GM19023 (cell line): ENCODE data around the gene CRIP2.

Experiments
- ATAC-seq: cut with Tn5 transposase; IDR thresholded peaks from one replicate; pipeline ENCODE4 v1.9.1; 2021; ENCODE audit warnings: mild to moderate bottlenecking, moderate library complexity; ENCODE audit not compliant: unreplicated experiment

Gene CRIP2

GRCh38 chr14:105476097-105476830 is 1.6 kb downstream of the CRIP2 start:
- ATAC-seq = no peak

- no peak for ATAC-seq
Measured at GRCh38 chr14:105476831-105477659, 2.4 kb downstream of the CRIP2 start.

- no peak for ATAC-seq
Measured at GRCh38 chr14:105477660-105478397, 3.2 kb downstream of the CRIP2 start.

- ATAC-seq = no peak
Measured at GRCh38 chr14:105478398-105479251, 4.0 kb downstream of the CRIP2 start.

- no peak for ATAC-seq
Measured at GRCh38 chr14:105479431-105480158, 5.0 kb downstream of the CRIP2 start.

- ATAC-seq = no peak
Measured at GRCh38 chr14:105480199-105480746, 5.7 kb downstream of the CRIP2 start.

GRCh38 chr14:105480807-105481801 is 6.5 kb downstream of the CRIP2 start:
- peak; percentile 56 for ATAC-seq

- ATAC-seq = peak; percentile 44
Measured at GRCh38 chr14:105481886-105482457, 7.4 kb downstream of the CRIP2 start.

GRCh38 chr14:105482486-105483110 is 8.0 kb downstream of the CRIP2 start:
- ATAC-seq = no peak

- ATAC-seq = no peak
Measured at GRCh38 chr14:105483300-105484068, 8.9 kb downstream of the CRIP2 start.

- no peak for ATAC-seq
Measured at GRCh38 chr14:105484069-105484996, 9.7 kb downstream of the CRIP2 start.

- ATAC-seq = no peak
Measured at GRCh38 chr14:105484997-105485393, 10.4 kb downstream of the CRIP2 start.

GRCh38 chr14:105485739-105486162 is 11.1 kb downstream of the CRIP2 start:
- ATAC-seq = no peak

GRCh38 chr14:105486163-105486973 is 11.7 kb downstream of the CRIP2 start, which contains the start of gene CRIP1:
CRIP1 (plus strand) TSS chr14:105486886; CDS start chr14:105487260, 374 bp downstream.
- no peak for ATAC-seq

GRCh38 chr14:105486974-105487448 is 12.4 kb downstream of the CRIP2 start:
- no peak for ATAC-seq
